A673 (cell line): ENCODE data around the gene NCAPG2.

Experiments used
- EZH2 ChIP-seq: fragments of 200-600 bp; sonication (generic); IDR thresholded peaks from 2 replicates; pipeline ENCODE4 v1.6.1; 2017; ENCODE audit warnings: borderline replicate concordance, low read depth, mild to moderate bottlenecking, mixed read lengths, antibody characterized with exemption, low read length; ENCODE audit not compliant: poor library complexity, severe bottlenecking
- TF ChIP-seq, protein P1 (sequence below): fragments of 300-800, 200-600 bp; sonication (generic); conservative IDR thresholded peaks from 2 replicates; pipeline ENCODE4 v1.5.1; 2017; ENCODE audit warnings: low read depth, mild to moderate bottlenecking, antibody characterized with exemption, low read length, moderate library complexity, mixed read lengths

DNA sequence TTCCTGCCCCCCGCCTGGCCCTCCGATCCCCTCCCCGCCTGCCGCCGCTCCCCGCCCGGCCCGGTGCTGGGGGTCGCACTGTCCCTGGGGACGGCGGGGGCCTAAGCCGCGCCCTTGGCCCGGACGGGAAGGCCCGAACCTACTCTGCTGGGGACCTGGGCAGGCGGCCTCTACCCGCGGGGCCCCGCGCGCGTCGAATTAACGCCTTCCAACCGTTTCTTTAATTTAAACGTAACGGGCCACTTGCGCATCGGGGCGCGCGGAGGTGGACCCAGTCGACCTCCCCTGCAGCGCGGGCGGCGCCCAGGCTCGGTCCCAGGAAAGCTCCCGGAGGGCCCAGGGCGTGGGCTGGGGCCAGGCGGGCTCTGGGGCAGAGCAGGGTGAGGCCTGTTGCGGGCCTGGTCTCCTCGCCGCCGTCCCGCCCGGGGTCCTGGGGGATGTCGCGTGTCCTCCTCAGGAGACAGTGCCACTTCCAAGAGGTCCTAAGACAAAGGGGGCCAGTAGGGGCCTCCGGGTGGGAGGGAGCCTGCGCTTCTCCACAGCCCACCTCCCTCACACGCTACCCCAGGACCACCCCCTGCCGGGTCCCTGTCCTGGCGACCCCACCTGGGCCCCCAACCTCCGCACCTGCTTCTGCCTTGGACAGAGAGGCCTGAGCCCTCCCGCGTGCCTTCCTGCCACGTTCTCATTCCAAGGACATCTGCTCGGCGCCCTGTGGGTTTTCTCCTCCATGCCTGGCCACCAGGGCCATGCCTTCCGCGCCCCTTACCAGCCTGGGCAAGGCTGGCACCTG, 116.3 kb downstream of the NCAPG2 start:
- no peak for TF ChIP-seq EZH2
- TF ChIP-seq, protein P1, sequence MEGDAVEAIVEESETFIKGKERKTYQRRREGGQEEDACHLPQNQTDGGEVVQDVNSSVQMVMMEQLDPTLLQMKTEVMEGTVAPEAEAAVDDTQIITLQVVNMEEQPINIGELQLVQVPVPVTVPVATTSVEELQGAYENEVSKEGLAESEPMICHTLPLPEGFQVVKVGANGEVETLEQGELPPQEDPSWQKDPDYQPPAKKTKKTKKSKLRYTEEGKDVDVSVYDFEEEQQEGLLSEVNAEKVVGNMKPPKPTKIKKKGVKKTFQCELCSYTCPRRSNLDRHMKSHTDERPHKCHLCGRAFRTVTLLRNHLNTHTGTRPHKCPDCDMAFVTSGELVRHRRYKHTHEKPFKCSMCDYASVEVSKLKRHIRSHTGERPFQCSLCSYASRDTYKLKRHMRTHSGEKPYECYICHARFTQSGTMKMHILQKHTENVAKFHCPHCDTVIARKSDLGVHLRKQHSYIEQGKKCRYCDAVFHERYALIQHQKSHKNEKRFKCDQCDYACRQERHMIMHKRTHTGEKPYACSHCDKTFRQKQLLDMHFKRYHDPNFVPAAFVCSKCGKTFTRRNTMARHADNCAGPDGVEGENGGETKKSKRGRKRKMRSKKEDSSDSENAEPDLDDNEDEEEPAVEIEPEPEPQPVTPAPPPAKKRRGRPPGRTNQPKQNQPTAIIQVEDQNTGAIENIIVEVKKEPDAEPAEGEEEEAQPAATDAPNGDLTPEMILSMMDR, result no peak
